ENCODE measurements around the gene ACAA2. TPM values are rescaled to one million over a fixed set of nuclear protein-coding genes. Genes with fewer than 3 reads are reported as not detected.

The ACAA2 gene
- total RNA-seq, 1 experiment from 2014 or later, result 50.8 TPM

- POLR2A ChIA-PET, result no interaction called here
- ATAC-seq, result no peak
- in situ Hi-C loops (cut with HindIII; ENCODE audit: low pct_unique_long_range_greater_than_20kb, low sequenced_read_pairs) (no loop called here), intact Hi-C loops (cut with micrococcal nuclease; ENCODE audit: unreplicated experiment) (no loop called here)
- no peak overlapping the region for H3K4me3 ChIP-seq (ENCODE audit: low read depth in 2 of 2, low read length in 2 of 2)
- no peak overlapping the region for H3K27ac ChIP-seq (ENCODE audit: low read length)
- no TSS peak for BruUV-seq (replicated peaks)
- H3K4me1 ChIP-seq (ENCODE audit: control insufficient read depth, insufficient read depth, low read length), result no peaks in the 10 kb centered on the region
- no peaks in the 10 kb centered on the region for H3K27me3 ChIP-seq (ENCODE audit: control insufficient read depth, insufficient read depth, low read length)
- no peaks in the 10 kb centered on the region; the same call in 1 of the 2 replicates for H3K36me3 ChIP-seq (ENCODE audit: control insufficient read depth, insufficient read depth, low read length)
- H3K9me3 ChIP-seq (ENCODE audit: control insufficient read depth, insufficient read depth, low read depth, low read length), result no peaks in the 10 kb centered on the region
- TF ChIP-seq REST (IDR thresholded peaks at IDR 0.05; ENCODE audit: insufficient read depth in 1 of 2, low read depth in 2 of 2, low read length in 1 of 2), result no peak
- TF ChIP-seq POLR2AphosphoS5 (IDR thresholded peaks at IDR 0.05; ENCODE audit: low read depth, low read length), result no peak
- TF ChIP-seq CTCF (IDR thresholded peaks at IDR 0.05), result no peak
- no peak for TF ChIP-seq SIN3A (IDR thresholded peaks at IDR 0.05; ENCODE audit: borderline replicate concordance, insufficient read depth, low read depth, low read length)
- no peak for TF ChIP-seq TCF7L2 (IDR thresholded peaks at IDR 0.05; ENCODE audit: low read depth, low read length)
- DNase-seq (ENCODE audit: low read depth, low spot score), result no peak
- CTCF ChIA-PET, result no interaction called here
Measured at GRCh38 chr18:49798001-49798400, 15.3 kb downstream of the ACAA2 start.

- Histone ChIP-seq H3K27me3 (ENCODE audit: control insufficient read depth, insufficient read depth, low read length) (no peaks in the 10 kb centered on the region), H3K4me3 (ENCODE audit: low read depth in 2 of 2, low read length in 2 of 2) (no peak overlapping the region), H3K4me1 (ENCODE audit: control insufficient read depth, insufficient read depth, low read length) (no peaks in the 10 kb centered on the region), H3K9me3 (ENCODE audit: control insufficient read depth, insufficient read depth, low read depth, low read length) (no peaks in the 10 kb centered on the region), H3K36me3 (ENCODE audit: control insufficient read depth, insufficient read depth, low read length) (peaks cover under 1% of the 10 kb centered on the region; the same call in 1 of the 2 replicates), H3K27ac (ENCODE audit: low read length) (no peak overlapping the region)
- in situ Hi-C loops (cut with HindIII; ENCODE audit: low pct_unique_long_range_greater_than_20kb, low sequenced_read_pairs) (no loop called here), intact Hi-C loops (cut with micrococcal nuclease; ENCODE audit: unreplicated experiment) (no loop called here)
- TF ChIP-seq REST (IDR thresholded peaks at IDR 0.05; ENCODE audit: insufficient read depth in 1 of 2, low read depth in 2 of 2, low read length in 1 of 2), result no peak
- no peak for TF ChIP-seq CTCF (IDR thresholded peaks at IDR 0.05)
- no peak for TF ChIP-seq POLR2AphosphoS5 (IDR thresholded peaks at IDR 0.05; ENCODE audit: low read depth, low read length)
- no peak for TF ChIP-seq SIN3A (IDR thresholded peaks at IDR 0.05; ENCODE audit: borderline replicate concordance, insufficient read depth, low read depth, low read length)
- no peak for TF ChIP-seq TCF7L2 (IDR thresholded peaks at IDR 0.05; ENCODE audit: low read depth, low read length)
- ATAC-seq (no peak), DNase-seq (ENCODE audit: low read depth, low spot score) (no peak)
- ChIA-PET POLR2A (interaction anchor here (0.6 kb wide), 1 partner anchor 19 kb away, joined by 3 read pairs; no protein-coding TSS in a partner anchor), CTCF (no interaction called here)
- BruUV-seq (replicated peaks), result no TSS peak
Measured at GRCh38 chr18:49795612-49796552, 17.5 kb downstream of the ACAA2 start.
